SK-N-SH (cell line): Measurements from ENCODE around the gene HAO2. TPM values are rescaled to one million over a fixed set of nuclear protein-coding genes. Genes with fewer than 3 reads are reported as not detected.

ENCODE experiments used
- CTCF ChIA-PET: fragments of 300-600, 350-600 bp; formaldehyde crosslinking; extraction: SDS; loops from one replicate; lab custom pipeline; 2021; lab: Yijun Ruan, JAX
- POLR2A ChIA-PET: fragments of 350-600 bp; sonication (Branson Sonifier 250); formaldehyde crosslinking; extraction: SDS; loops from one replicate; lab custom pipeline; 2020; ENCODE audit warnings: antibody characterized with exemption, inconsistent platforms; lab: Yijun Ruan, JAX
- DNase-seq: peaks from one replicate; pipeline ENCODE4 v3.0.0; 2012
- H2AFZ ChIP-seq: fragments of 200-600 bp; sonication (generic); 2 replicates; pipeline ENCODE4 v1.8.1; 2016; ENCODE audit warnings: antibody characterized with exemption, mild to moderate bottlenecking, low read depth
- H3F3A ChIP-seq: fragments of 200-600 bp; sonication (generic); replicated peaks from 2 replicates; pipeline ENCODE3; 2016; ENCODE audit warnings: antibody characterized with exemption, mild to moderate bottlenecking; ENCODE audit not compliant: insufficient read depth
- H3K27ac ChIP-seq, 2 experiments: fragments of 200-500 bp in 1 of 2; fragments of 200-600 bp in 1 of 2; sonication (Bioruptor generic) in 1 of 2; sonication (generic), shearing (Covaris generic) in 1 of 2; 2 replicates each; pipeline versions ENCODE4 v1.5.1 to v1.6.1; 2014 to 2016; ENCODE audit warnings: low read depth in 2 of 2, inconsistent platforms in 1 of 2, low read length in 1 of 2, mild to moderate bottlenecking in 1 of 2, mixed read lengths in 1 of 2
- H3K27me3 ChIP-seq: fragments of 200-600 bp; sonication (generic), shearing (Covaris generic); 2 replicates; pipeline ENCODE4 v1.6.1; 2016; ENCODE audit warnings: mixed run types; ENCODE audit not compliant: insufficient read depth
- H3K36me3 ChIP-seq, 2 experiments: fragments of 200-500 bp in 1 of 2; fragments of 200-600 bp in 1 of 2; sonication (Bioruptor generic) in 1 of 2; sonication (generic) in 1 of 2; replicated peaks in 1 of 2; 2 replicates each; pipeline versions ENCODE3 to v1.5.1; 2014 to 2016; ENCODE audit warnings: low read length in 1 of 2, mild to moderate bottlenecking in 1 of 2; ENCODE audit not compliant: insufficient read depth in 2 of 2, control insufficient read depth in 1 of 2
- H3K4me1 ChIP-seq, 2 experiments: fragments of 200-500 bp in 1 of 2; fragments of 200-600 bp in 1 of 2; sonication (Bioruptor generic) in 1 of 2; sonication (generic), shearing (Covaris generic) in 1 of 2; 2 replicates each; pipeline versions ENCODE4 v1.5.1 to v1.6.1; 2014 to 2016; ENCODE audit warnings: low read depth in 1 of 2, low read length in 1 of 2, mixed run types in 1 of 2; ENCODE audit not compliant: insufficient read depth in 2 of 2, control insufficient read depth in 1 of 2
- H3K4me2 ChIP-seq: fragments of 200-600 bp; sonication (generic), shearing (Covaris generic); 2 replicates; pipeline ENCODE4 v1.6.1; 2017; ENCODE audit warnings: mixed run types
- H3K4me3 ChIP-seq, 2 experiments: fragments of 200-500 bp in 1 of 2; fragments of 200-600 bp in 1 of 2; sonication (Bioruptor generic) in 1 of 2; sonication (generic), shearing (Covaris generic) in 1 of 2; 2 replicates each; pipeline versions ENCODE4 v1.5.1 to v1.8.1; 2014 to 2016; ENCODE audit warnings: low read depth in 2 of 2, inconsistent platforms in 1 of 2, low read length in 1 of 2, mild to moderate bottlenecking in 1 of 2, mixed read lengths in 1 of 2, moderate library complexity in 1 of 2
- H3K79me2 ChIP-seq: fragments of 200-600 bp; sonication (generic); 2 replicates; pipeline ENCODE4 v1.8.1; 2017; ENCODE audit warnings: mild to moderate bottlenecking; ENCODE audit not compliant: insufficient read depth
- H3K9ac ChIP-seq: fragments of 200-600 bp; sonication (generic); 2 replicates; pipeline ENCODE4 v1.6.1; 2017; ENCODE audit warnings: mixed run types
- H3K9me2 ChIP-seq: fragments of 200-600 bp; sonication (generic); 2 replicates; pipeline ENCODE4 v1.6.1; 2017; ENCODE audit warnings: mixed run types
- H3K9me3 ChIP-seq: fragments of 200-600 bp; sonication (generic); 2 replicates; pipeline ENCODE4 v1.6.1; 2017; ENCODE audit warnings: mixed run types, mild to moderate bottlenecking, moderate library complexity
- H4K20me1 ChIP-seq: fragments of 200-600 bp; sonication (generic); 2 replicates; pipeline ENCODE4 v1.6.1; 2017; ENCODE audit warnings: mild to moderate bottlenecking, mixed run types; ENCODE audit not compliant: insufficient read depth
- CHD2 ChIP-seq: fragments of 150-350 bp; IDR thresholded peaks from 2 replicates; pipeline ENCODE4 v1.6.1; 2018; ENCODE audit warnings: low read length; ENCODE audit not compliant: partially characterized antibody
- ELF1 ChIP-seq: IDR thresholded peaks from 2 replicates; pipeline ENCODE4 v1.4.0; 2012
- EP300 ChIP-seq, 2 experiments: IDR thresholded peaks; 2 replicates each; pipeline versions ENCODE4 v1.4.0 to v1.6.1; 2012; ENCODE audit warnings: borderline replicate concordance in 1 of 2, low read depth in 1 of 2, low read length in 1 of 2
- EZH2phosphoT487 ChIP-seq: fragments of 200-600 bp; sonication (generic); IDR thresholded peaks from 2 replicates; pipeline ENCODE4 v1.6.1; 2017; ENCODE audit warnings: low read depth, mixed run types, mild to moderate bottlenecking, antibody characterized with exemption, moderate library complexity, borderline replicate concordance
- FOSL2 ChIP-seq: IDR thresholded peaks from 2 replicates; pipeline ENCODE4 v1.4.0; 2012; ENCODE audit warnings: low read depth, mild to moderate bottlenecking, moderate library complexity, borderline replicate concordance
- FOXJ3 ChIP-seq: sonication (generic); formaldehyde crosslinking; IDR thresholded peaks from 2 replicates; pipeline ENCODE4 v1.5.1; 2020; ENCODE audit warnings: mild to moderate bottlenecking, missing genetic modification reagents
- FOXM1 ChIP-seq: IDR thresholded peaks from 2 replicates; pipeline ENCODE4 v1.4.0; 2012; ENCODE audit warnings: low read depth, mild to moderate bottlenecking
- GABPA ChIP-seq: IDR thresholded peaks from 2 replicates; pipeline ENCODE4 v1.4.0; 2012; ENCODE audit warnings: low read depth, mild to moderate bottlenecking
- JUND ChIP-seq: IDR thresholded peaks from 2 replicates; pipeline ENCODE4 v1.4.0; 2012
- MEF2A ChIP-seq: IDR thresholded peaks from 2 replicates; pipeline ENCODE4 v1.4.0; 2012; ENCODE audit warnings: low read depth, borderline replicate concordance
- MXI1 ChIP-seq: IDR thresholded peaks from 2 replicates; pipeline ENCODE4 v1.6.1; 2012; ENCODE audit warnings: mild to moderate bottlenecking, low read depth, low read length, improper control_type of control experiment
- NRF1 ChIP-seq: IDR thresholded peaks from 2 replicates; pipeline ENCODE4 v1.6.1; 2012; ENCODE audit warnings: low read depth, mild to moderate bottlenecking, low read length
- POLR2AphosphoS5 ChIP-seq: IDR thresholded peaks from 2 replicates; pipeline ENCODE4 v1.6.1; 2012; ENCODE audit warnings: low read depth, low read length
- RAD21 ChIP-seq: IDR thresholded peaks from 2 replicates; pipeline ENCODE4 v1.6.1; 2012; ENCODE audit warnings: mild to moderate bottlenecking, low read length
- RCOR1 ChIP-seq: fragments of 150-350 bp; IDR thresholded peaks from 2 replicates; pipeline ENCODE4 v1.6.1; 2017; ENCODE audit warnings: antibody characterized with exemption, low read length
- RFX5 ChIP-seq: IDR thresholded peaks from 2 replicates; pipeline ENCODE4 v1.6.1; 2012; ENCODE audit warnings: mild to moderate bottlenecking, improper control_type of control experiment, low read length
- RXRA ChIP-seq: IDR thresholded peaks from 2 replicates; pipeline ENCODE4 v1.4.0; 2012; ENCODE audit warnings: low read depth, mild to moderate bottlenecking, borderline replicate concordance
- SIN3A ChIP-seq: IDR thresholded peaks from 2 replicates; pipeline ENCODE4 v1.6.1; 2012; ENCODE audit warnings: low read depth, mild to moderate bottlenecking, low read length, moderate library complexity, borderline replicate concordance
- TCF12 ChIP-seq: IDR thresholded peaks from 2 replicates; pipeline ENCODE4 v1.4.0; 2012
- TEAD4 ChIP-seq: IDR thresholded peaks from 2 replicates; pipeline ENCODE4 v1.4.0; 2012; ENCODE audit warnings: mild to moderate bottlenecking, borderline replicate concordance; ENCODE audit not compliant: insufficient read depth
- YY1 ChIP-seq: IDR thresholded peaks from 2 replicates; pipeline ENCODE4 v1.4.0; 2012; ENCODE audit warnings: low read depth, mild to moderate bottlenecking
- WGBS: methylation state at CpG from one replicate; pipeline ENCODE4 v1.1.6; 2017; ENCODE audit warnings: low lambda C conversion rate; 5-methylcytosine and 5-hydroxymethylcytosine counted together
- polyA plus RNA-seq, 3 experiments: library from polyadenylated mRNA; depleted of rRNA; stranded (reverse); fragments of >200 nt; gene quantifications; 2 replicates each; pipeline ENCODE4 v1.2.3, GENCODE V29; 2012
- TF ChIP-seq, protein P1 (sequence below): IDR thresholded peaks from 2 replicates; pipeline ENCODE4; 2012
- TF ChIP-seq, protein P2 (sequence below): IDR thresholded peaks from 2 replicates; pipeline ENCODE4 v1.4.0; 2012; ENCODE audit warnings: low read depth, borderline replicate concordance
- TF ChIP-seq, protein P3 (sequence below): IDR thresholded peaks from 2 replicates; pipeline ENCODE4 v1.4.0; 2012; ENCODE audit warnings: low read depth, borderline replicate concordance
- TF ChIP-seq, protein P4 (sequence below): fragments of 150-350 bp; IDR thresholded peaks from 2 replicates; pipeline ENCODE4 v1.6.1; 2017; ENCODE audit warnings: antibody characterized with exemption, low read length, low read depth, borderline replicate concordance

The HAO2 gene
- polyA plus RNA-seq, 1 of the 3 experiments (the other 2 are of a cell fraction), result not detected

DNA sequence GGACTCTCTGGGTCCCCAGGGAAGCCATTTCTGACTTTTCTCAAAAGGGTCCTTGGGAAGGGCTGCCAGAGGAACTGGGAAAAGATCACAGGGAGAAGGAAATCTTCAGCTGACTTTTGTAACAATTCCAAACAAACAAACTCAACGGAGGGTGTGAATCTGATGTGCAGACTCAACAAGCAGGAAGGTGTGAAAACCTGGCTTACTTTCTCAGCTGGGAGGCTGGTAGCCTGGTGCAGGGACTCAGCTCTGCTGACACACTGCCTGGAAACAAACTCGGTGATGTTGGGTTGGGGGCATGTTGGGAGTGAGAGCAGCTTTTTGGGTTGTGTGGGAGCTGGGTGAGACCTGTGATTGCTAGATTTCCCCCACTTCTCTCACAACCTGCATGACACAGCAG, 36.2 kb downstream of the HAO2 start:
- 0% methylated on average over 1 of the region's 2 CpGs for WGBS
- H3K9me3 ChIP-seq, result no peaks in the 10 kb centered on the region
- no peak overlapping the region for H3K9ac ChIP-seq
- no peaks in the 10 kb centered on the region for H4K20me1 ChIP-seq
- H3K27ac ChIP-seq, result no peak overlapping the region
- no peaks in the 10 kb centered on the region for H3K27me3 ChIP-seq
- TF ChIP-seq FOSL2 (no peak), JUND (no peak), ELF1 (no peak), NRF1 (no peak), TCF12 (no peak), RAD21 (no peak), CHD2 (no peak), EP300 (IDR thresholded peaks at IDR 0.05; ENCODE audit: borderline replicate concordance in 1 of 2, low read depth in 1 of 2, low read length in 1 of 2) (no peak), MXI1 (no peak), RFX5 (no peak), EZH2phosphoT487 (no peak), FOXJ3 (CRISPR knock-in tag) (no peak)
- TF ChIP-seq, protein P1, sequence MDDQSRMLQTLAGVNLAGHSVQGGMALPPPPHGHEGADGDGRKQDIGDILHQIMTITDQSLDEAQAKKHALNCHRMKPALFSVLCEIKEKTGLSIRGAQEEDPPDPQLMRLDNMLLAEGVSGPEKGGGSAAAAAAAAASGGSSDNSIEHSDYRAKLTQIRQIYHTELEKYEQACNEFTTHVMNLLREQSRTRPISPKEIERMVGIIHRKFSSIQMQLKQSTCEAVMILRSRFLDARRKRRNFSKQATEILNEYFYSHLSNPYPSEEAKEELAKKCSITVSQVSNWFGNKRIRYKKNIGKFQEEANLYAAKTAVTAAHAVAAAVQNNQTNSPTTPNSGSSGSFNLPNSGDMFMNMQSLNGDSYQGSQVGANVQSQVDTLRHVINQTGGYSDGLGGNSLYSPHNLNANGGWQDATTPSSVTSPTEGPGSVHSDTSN, result no peak
- TF ChIP-seq, all 33 proteins: peak for 0
- CTCF ChIA-PET, result no interaction called here
- Histone ChIP-seq H2AFZ (no peak overlapping the region), H3K36me3 (no peaks in the 10 kb centered on the region), H3K79me2 (no peaks in the 10 kb centered on the region), H3F3A (no peaks in the 10 kb centered on the region), H3K4me1 (no peaks in the 10 kb centered on the region), H3K4me2 (no peak overlapping the region), H3K4me3 (no peak overlapping the region), H3K9me2 (no peaks in the 10 kb centered on the region)
- no peak for DNase-seq
- POLR2A ChIA-PET, result no interaction called here

DNA sequence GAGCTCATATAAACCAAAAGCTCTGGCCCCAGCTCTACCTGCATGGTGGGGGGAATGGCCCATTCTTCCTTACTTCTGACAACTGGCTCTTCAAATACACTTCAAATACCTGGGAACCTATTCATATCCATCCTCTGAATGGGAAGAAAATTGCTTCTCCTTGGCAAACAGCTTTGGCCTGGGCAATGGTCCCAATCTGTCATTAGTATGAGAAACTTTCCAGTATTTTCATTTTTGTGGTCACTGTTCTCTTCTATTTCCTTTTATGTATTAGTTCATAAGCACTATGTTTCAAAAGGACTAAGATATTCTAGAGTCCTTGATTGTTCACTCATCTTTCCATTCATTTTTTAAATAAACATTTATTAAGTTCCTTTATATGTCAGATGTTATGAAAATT, 41.1 kb downstream of the HAO2 start:
- no peaks in the 10 kb centered on the region for H3K9me2 ChIP-seq
- H3K36me3 ChIP-seq, result no peaks in the 10 kb centered on the region
- H2AFZ ChIP-seq, result no peak overlapping the region
- H3K4me2 ChIP-seq, result no peak overlapping the region
- no peaks in the 10 kb centered on the region for H3K27me3 ChIP-seq
- H3K4me1 ChIP-seq, result no peaks in the 10 kb centered on the region
- CTCF ChIA-PET, result no interaction called here
- no peak for DNase-seq
- no peaks in the 10 kb centered on the region for H3K79me2 ChIP-seq
- H3F3A ChIP-seq, result no peaks in the 10 kb centered on the region
- H3K4me3 ChIP-seq, result no peak overlapping the region
- no peak overlapping the region for H3K9ac ChIP-seq
- H3K27ac ChIP-seq, result no peak overlapping the region
- POLR2A ChIA-PET, result no interaction called here
- no peaks in the 10 kb centered on the region for H4K20me1 ChIP-seq
- H3K9me3 ChIP-seq, result no peaks in the 10 kb centered on the region
- TF ChIP-seq JUND (no peak), RCOR1 (no peak), YY1 (no peak), RXRA (no peak), TEAD4 (no peak), POLR2AphosphoS5 (no peak), MEF2A (no peak), SIN3A (no peak), FOSL2 (no peak), GABPA (no peak), NRF1 (no peak), EZH2phosphoT487 (no peak), ELF1 (no peak), FOXM1 (no peak)
- TF ChIP-seq, protein P2, sequence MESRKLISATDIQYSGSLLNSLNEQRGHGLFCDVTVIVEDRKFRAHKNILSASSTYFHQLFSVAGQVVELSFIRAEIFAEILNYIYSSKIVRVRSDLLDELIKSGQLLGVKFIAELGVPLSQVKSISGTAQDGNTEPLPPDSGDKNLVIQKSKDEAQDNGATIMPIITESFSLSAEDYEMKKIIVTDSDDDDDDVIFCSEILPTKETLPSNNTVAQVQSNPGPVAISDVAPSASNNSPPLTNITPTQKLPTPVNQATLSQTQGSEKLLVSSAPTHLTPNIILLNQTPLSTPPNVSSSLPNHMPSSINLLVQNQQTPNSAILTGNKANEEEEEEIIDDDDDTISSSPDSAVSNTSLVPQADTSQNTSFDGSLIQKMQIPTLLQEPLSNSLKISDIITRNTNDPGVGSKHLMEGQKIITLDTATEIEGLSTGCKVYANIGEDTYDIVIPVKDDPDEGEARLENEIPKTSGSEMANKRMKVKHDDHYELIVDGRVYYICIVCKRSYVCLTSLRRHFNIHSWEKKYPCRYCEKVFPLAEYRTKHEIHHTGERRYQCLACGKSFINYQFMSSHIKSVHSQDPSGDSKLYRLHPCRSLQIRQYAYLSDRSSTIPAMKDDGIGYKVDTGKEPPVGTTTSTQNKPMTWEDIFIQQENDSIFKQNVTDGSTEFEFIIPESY, result no peak
- TF ChIP-seq, protein P3, sequence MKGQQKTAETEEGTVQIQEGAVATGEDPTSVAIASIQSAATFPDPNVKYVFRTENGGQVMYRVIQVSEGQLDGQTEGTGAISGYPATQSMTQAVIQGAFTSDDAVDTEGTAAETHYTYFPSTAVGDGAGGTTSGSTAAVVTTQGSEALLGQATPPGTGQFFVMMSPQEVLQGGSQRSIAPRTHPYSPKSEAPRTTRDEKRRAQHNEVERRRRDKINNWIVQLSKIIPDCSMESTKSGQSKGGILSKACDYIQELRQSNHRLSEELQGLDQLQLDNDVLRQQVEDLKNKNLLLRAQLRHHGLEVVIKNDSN, result no peak
- TF ChIP-seq, protein P4, sequence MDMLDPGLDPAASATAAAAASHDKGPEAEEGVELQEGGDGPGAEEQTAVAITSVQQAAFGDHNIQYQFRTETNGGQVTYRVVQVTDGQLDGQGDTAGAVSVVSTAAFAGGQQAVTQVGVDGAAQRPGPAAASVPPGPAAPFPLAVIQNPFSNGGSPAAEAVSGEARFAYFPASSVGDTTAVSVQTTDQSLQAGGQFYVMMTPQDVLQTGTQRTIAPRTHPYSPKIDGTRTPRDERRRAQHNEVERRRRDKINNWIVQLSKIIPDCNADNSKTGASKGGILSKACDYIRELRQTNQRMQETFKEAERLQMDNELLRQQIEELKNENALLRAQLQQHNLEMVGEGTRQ, result no peak
